ENCODE data around the gene FAM98B.

Gene FAM98B

DNA sequence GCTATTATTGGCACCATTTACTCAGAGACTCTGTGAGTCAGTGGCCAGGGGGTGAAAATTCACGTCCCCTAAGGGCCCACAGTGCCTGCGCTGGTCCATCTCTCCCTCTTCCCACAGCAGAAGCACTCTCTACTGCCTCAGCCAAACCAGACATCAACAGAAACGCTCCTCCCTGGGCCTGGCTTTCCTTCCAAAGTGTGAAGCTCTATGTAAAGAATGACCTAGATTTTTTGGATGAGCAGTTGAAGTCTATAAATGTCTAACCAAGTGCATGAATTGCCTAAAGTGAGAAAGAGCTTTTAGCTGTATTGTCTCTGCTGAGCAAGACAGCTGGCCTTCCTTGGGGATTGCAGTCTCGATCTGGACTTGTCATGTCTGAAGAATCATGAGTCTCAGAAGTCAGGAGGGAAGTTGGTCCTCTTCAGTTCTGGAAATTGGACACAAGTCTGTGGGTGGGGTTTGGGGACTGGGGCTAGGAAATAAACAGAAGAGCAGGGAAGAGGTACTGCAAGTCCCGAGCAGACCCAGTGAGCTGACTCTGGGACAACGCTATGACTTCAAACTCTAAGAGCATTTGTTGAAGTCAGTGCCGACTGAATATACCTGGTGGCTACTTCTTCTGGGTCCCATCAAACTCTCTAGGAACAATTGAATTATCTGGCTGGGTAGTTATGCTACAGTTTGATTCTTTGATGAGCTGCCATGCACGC is 81.7 kb downstream of the FAM98B start:
- DNase-seq (ENCODE audit: low read depth in 1 of 2, low spot score in 1 of 2): no peak

DNA sequence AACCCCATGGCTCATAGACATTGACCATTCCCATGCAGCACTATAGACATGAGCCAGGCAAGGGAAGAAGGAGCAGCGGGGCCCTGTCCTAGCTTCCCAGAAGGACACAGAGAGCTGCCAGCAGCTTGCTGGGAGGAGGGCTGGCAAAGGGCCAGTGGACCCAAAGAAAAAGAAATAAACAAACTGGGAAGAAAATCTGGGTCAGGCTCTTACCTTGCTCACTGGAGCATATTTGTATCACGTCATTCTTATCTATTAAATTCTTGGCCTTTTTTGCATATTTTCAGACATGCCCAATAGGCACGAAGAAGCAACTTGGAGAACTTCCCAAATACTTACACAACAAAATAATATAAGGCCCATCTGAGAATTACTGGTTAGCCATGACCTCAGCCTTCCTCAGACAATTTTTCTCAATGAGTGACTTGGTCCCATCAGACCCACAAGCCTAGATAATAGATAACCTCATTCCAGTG is 82.3 kb downstream of the FAM98B start:
- DNase-seq (ENCODE audit: low read depth in 1 of 2, low spot score in 1 of 2): no peak

Data from stimulated activated CD4-positive, alpha-beta T cell treated with anti-CD3 and anti-CD28 coated beads, Interleukin-15, amount 100 ng/mL, for 1 hour (primary cell).